HepG2 (cell line): ENCODE measurements around the gene PCAT6. TPM values are rescaled to one million over a fixed set of nuclear protein-coding genes. Genes with fewer than 3 reads are reported as not detected.
A peak's percentile ranks its signal among the peaks of the same experiment; 100 is the strongest.

Experiments
- CREM ChIP-seq, 2 experiments: sonication (generic) in 1 of 2; formaldehyde crosslinking in 1 of 2; IDR thresholded peaks; 2 replicates each; pipeline versions ENCODE4 v1.4.0 to v1.6.1; 2016 to 2020; ENCODE audit warnings: antibody characterized with exemption in 1 of 2, mild to moderate bottlenecking in 1 of 2, missing genetic modification reagents in 1 of 2
- FOSL1 ChIP-seq: sonication (generic); formaldehyde crosslinking; IDR thresholded peaks from 2 replicates; pipeline ENCODE4 v1.9.0; 2021; ENCODE audit warnings: missing genetic modification reagents, borderline replicate concordance
- HNRNPLL ChIP-seq: fragments of 200-400 bp; formaldehyde crosslinking; IDR thresholded peaks from 2 replicates; pipeline ENCODE4 v1.6.1; 2017; ENCODE audit warnings: mild to moderate bottlenecking, low read depth, low read length; ENCODE audit not compliant: poor library complexity, severe bottlenecking
- NCOR1 ChIP-seq: fragments of 200-600 bp; sonication (generic); IDR thresholded peaks from 2 replicates; pipeline ENCODE4 v1.7.0; 2017; ENCODE audit warnings: antibody characterized with exemption, low read length, borderline replicate concordance
- NFAT5 ChIP-seq: sonication (generic); formaldehyde crosslinking; IDR thresholded peaks from 2 replicates; pipeline ENCODE4 v1.4.0; 2020; ENCODE audit warnings: missing genetic modification reagents
- NFKB2 ChIP-seq: sonication (generic); formaldehyde crosslinking; IDR thresholded peaks from 2 replicates; pipeline ENCODE4 v1.4.0; 2020; ENCODE audit warnings: missing genetic modification reagents, borderline replicate concordance
- PRMT3 ChIP-seq: sonication (generic); formaldehyde crosslinking; IDR thresholded peaks from 2 replicates; pipeline ENCODE4 v1.8.1; 2022; ENCODE audit warnings: low read depth, mild to moderate bottlenecking, moderate library complexity, missing genetic modification reagents, borderline replicate concordance
- THAP11 ChIP-seq: IDR thresholded peaks from 2 replicates; pipeline ENCODE4 v1.6.1; 2016; ENCODE audit warnings: missing biosample characterization, missing genetic modification reagents
- THAP9 ChIP-seq: sonication (generic); formaldehyde crosslinking; IDR thresholded peaks from 2 replicates; pipeline ENCODE4; 2020; ENCODE audit warnings: missing genetic modification reagents, mild to moderate bottlenecking, borderline replicate concordance
- ZBTB4 ChIP-seq: sonication (generic); formaldehyde crosslinking; IDR thresholded peaks from 2 replicates; pipeline ENCODE4 v1.4.0; 2020; ENCODE audit warnings: missing genetic modification reagents, mild to moderate bottlenecking, borderline replicate concordance
- ZNF512 ChIP-seq: sonication (generic); formaldehyde crosslinking; IDR thresholded peaks from 2 replicates; pipeline ENCODE4 v1.4.0; 2020; ENCODE audit warnings: mild to moderate bottlenecking, missing genetic modification reagents
- ZNF562 ChIP-seq: sonication (generic); formaldehyde crosslinking; IDR thresholded peaks from 2 replicates; pipeline ENCODE4 v1.8.0; 2022; ENCODE audit warnings: missing genetic modification reagents, borderline replicate concordance
- ZNF772 ChIP-seq: sonication (generic); formaldehyde crosslinking; IDR thresholded peaks from 2 replicates; pipeline ENCODE4 v1.5.0; 2020; ENCODE audit warnings: mild to moderate bottlenecking, missing genetic modification reagents
- polyA plus RNA-seq, 8 experiments: library from polyadenylated mRNA; depleted of rRNA in 3 of 8; stranded (reverse) in 7 of 8; unstranded in 1 of 8; fragments of >200 nt; fragmentation: Illumina TruSeq in 4 of 8; extraction: Trizol in 4 of 8; gene quantifications; 2 replicates each; pipeline versions ENCODE4 v1.2.1 to v1.2.3, GENCODE V29; 2011 to 2016; ENCODE audit warnings: low read depth in 4 of 8, missing spikeins in 1 of 8, mixed read lengths in 1 of 8; ENCODE audit not compliant: insufficient read depth in 1 of 8
- total RNA-seq, 5 experiments: library from RNA; depleted of rRNA; stranded (reverse); fragments of >200 nt; fragmentation: Illumina TruSeq; extraction: Trizol; gene quantifications; 2 replicates each; pipeline ENCODE4 v1.2.3, GENCODE V29; 2016; ENCODE audit warnings: low read depth in 1 of 5

The PCAT6 gene
- total and polyA plus RNA-seq, 2 of the 13 experiments (the other 11 are each of a cell fraction or from before 2014, with no cell fraction given): 0.60 to 4.4 TPM

GRCh38 chr1:202810615-202811295 lies at the start of gene PCAT6 (continued):
- no peak for TF ChIP-seq ZNF512 (CRISPR knock-in tag)
- no peak for TF ChIP-seq HNRNPLL
- TF ChIP-seq ZNF772 (CRISPR knock-in tag): peak; percentile 26; the same call in 1 of the 2 replicates
- no peak; the same call in 1 of the 2 replicates for TF ChIP-seq NFKB2
- peak; percentile 63; the same call in 1 of the 2 replicates for TF ChIP-seq NCOR1
- TF ChIP-seq PRMT3 (CRISPR knock-in tag): no peak
- TF ChIP-seq CREM (IDR thresholded peaks at IDR 0.05): peak; percentile 58; the same call in 1 of the 2 replicates
- no peak for TF ChIP-seq CREM (CRISPR knock-in tag; IDR thresholded peaks at IDR 0.05)
- TF ChIP-seq ZNF562 (CRISPR knock-in tag): no peak
- no peak for TF ChIP-seq ZBTB4 (CRISPR knock-in tag)
- peak; percentile 81 for TF ChIP-seq NFAT5 (CRISPR knock-in tag)
- peak; percentile 17; the same call in 1 of the 2 replicates for TF ChIP-seq THAP9 (CRISPR knock-in tag)
- no peak for TF ChIP-seq FOSL1 (CRISPR knock-in tag)
- TF ChIP-seq THAP11: peak; percentile 77
